Limb (tissue), 2 donors: ENCODE measurements around the gene SYMPK.

Source experiments
- DNase-seq, 2 donors: peaks; one replicate each; pipeline ENCODE4 v3.0.0-alpha.2; 2016; ENCODE audit errors: extremely low spot score in 2 of 2

The SYMPK gene

GRCh38 chr19:45767410-45767880 lies 95.5 kb downstream of the SYMPK start:
- DNase-seq, result peak; percentile 51 to 83

- DNase-seq, result peak in 1 of 2 donors; percentile 46
Observed at GRCh38 chr19:45766869-45767346, 96.0 kb downstream of the SYMPK start.

- peak in 1 of 2 donors; percentile 43 for DNase-seq
Observed at GRCh38 chr19:45766296-45766868, 96.6 kb downstream of the SYMPK start.

DNA sequence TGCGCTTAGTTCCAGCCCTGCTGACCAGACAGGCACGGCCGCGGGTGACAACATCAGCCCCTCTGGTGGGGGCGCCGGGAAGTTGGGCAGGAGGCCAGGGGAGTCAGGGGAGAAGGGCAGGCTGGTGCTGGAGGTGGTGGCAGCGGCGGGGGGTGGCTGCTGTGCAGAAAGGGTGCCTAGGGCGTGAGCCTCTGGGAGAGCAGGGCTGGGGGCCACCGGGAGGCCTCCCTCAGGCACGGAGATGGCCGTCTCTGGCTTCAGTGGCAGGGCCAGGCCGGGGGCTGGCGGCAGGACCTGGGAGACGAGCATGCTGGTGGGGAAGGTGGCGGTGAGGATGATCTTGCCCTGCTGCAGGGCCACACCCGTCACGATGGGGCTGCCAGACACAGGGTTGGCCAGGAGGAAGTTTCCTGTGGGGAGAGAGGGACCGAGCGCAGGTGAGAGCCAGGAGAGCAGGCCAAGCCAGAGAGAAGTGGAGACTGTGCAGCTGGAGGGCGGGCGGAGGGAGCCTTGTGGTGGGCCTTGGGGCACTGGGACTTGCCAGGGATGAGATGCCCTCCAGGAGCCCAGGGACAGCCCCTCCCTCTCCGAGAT lies 97.1 kb downstream of the SYMPK start:
- DNase-seq, result peak in 1 of 2 donors; percentile 48
